Cerebellar nuclear complex (tissue), 1 donor: ENCODE data around the gene MAP2K5.
"Not testable (repeated sequence)": the region's sequence is repeated elsewhere in the genome, so short reads cannot be mapped to it uniquely, and the experiment has no call there.

ENCODE experiments used
- DNase-seq, 2 experiments: peaks; one replicate each; lab custom pipeline; 2025; lab: John Stamatoyannopoulos, UW

MAP2K5 gene

GRCh38 chr15:67672834-67673233 is 130.3 kb downstream of the MAP2K5 start:
- not testable (repeated sequence) for DNase-seq

GRCh38 chr15:67674983-67675382 is 132.5 kb downstream of the MAP2K5 start:
- no peak for DNase-seq

GRCh38 chr15:67678089-67678488 is 135.6 kb downstream of the MAP2K5 start:
- no peak for DNase-seq

- DNase-seq, result no peak
Observed at GRCh38 chr15:67678993-67679392, 136.5 kb downstream of the MAP2K5 start.

- DNase-seq, result no peak
Observed at GRCh38 chr15:67680641-67681040, 138.1 kb downstream of the MAP2K5 start.

- no peak for DNase-seq
Observed at GRCh38 chr15:67685008-67685599, 142.6 kb downstream of the MAP2K5 start.

GRCh38 chr15:67685716-67686115 is 143.2 kb downstream of the MAP2K5 start:
- DNase-seq, result no peak

GRCh38 chr15:67690936-67691335 is 148.4 kb downstream of the MAP2K5 start:
- DNase-seq, result no peak

- DNase-seq, result no peak
Observed at GRCh38 chr15:67691450-67691849, 148.9 kb downstream of the MAP2K5 start.

GRCh38 chr15:67692573-67692972 is 150.1 kb downstream of the MAP2K5 start:
- no peak for DNase-seq

- no peak for DNase-seq
Observed at GRCh38 chr15:67696087-67696486, 153.6 kb downstream of the MAP2K5 start.

GRCh38 chr15:67700023-67700422 is 157.5 kb downstream of the MAP2K5 start:
- no peak for DNase-seq

GRCh38 chr15:67701669-67702068 is 159.2 kb downstream of the MAP2K5 start:
- no peak for DNase-seq

GRCh38 chr15:67707520-67708283 is 165.2 kb downstream of the MAP2K5 start:
- DNase-seq, result no peak

GRCh38 chr15:67708500-67708899 is 166.0 kb downstream of the MAP2K5 start:
- no peak for DNase-seq

- no peak for DNase-seq
Observed at GRCh38 chr15:67715170-67715569, 172.7 kb downstream of the MAP2K5 start.

GRCh38 chr15:67716171-67716570 is 173.7 kb downstream of the MAP2K5 start:
- no peak for DNase-seq

- no peak for DNase-seq
Observed at GRCh38 chr15:67717776-67718175, 175.3 kb downstream of the MAP2K5 start.

- no peak for DNase-seq
Observed at GRCh38 chr15:67719330-67719959, 176.9 kb downstream of the MAP2K5 start.

GRCh38 chr15:67720556-67721175 is 178.2 kb downstream of the MAP2K5 start:
- no peak for DNase-seq

GRCh38 chr15:67722030-67722817 is 179.7 kb downstream of the MAP2K5 start:
- DNase-seq, result no peak
